OCI-LY3 (cell line): ENCODE results near the gene ZFP91.

ENCODE experiments used
- CTCF ChIP-seq: fragments of 200-600, 300-600 bp; sonication (generic); IDR thresholded peaks from 2 replicates; pipeline ENCODE4 v1.5.1; 2014; ENCODE audit warnings: antibody characterized with exemption, low read length, low read depth
- EZH2phosphoT487 ChIP-seq: fragments of 200-600 bp; shearing (Covaris generic); IDR thresholded peaks from 2 replicates; pipeline ENCODE4 v1.6.1; 2018; ENCODE audit warnings: antibody characterized with exemption, mixed run types, low read depth

- no peak for TF ChIP-seq EZH2phosphoT487
- no peak for TF ChIP-seq CTCF
These were observed 1.4 kb downstream of the ZFP91 start for GRCh38 chr11:58580311-58580710.
